Smooth muscle cell (in vitro differentiated cells): ENCODE measurements around the gene GRM5. TPM values are rescaled to one million over a fixed set of nuclear protein-coding genes. Genes with fewer than 3 reads are reported as not detected.

ENCODE experiments used
- DNase-seq: peaks from one replicate; lab custom pipeline; 2025; ENCODE audit not compliant: unreplicated experiment; lab: John Stamatoyannopoulos, UW
- H2AFZ ChIP-seq: fragments of 200-600 bp; sonication (generic); 2 replicates; pipeline ENCODE4 v1.6.0; 2016; ENCODE audit warnings: antibody characterized with exemption, low read depth, mild to moderate bottlenecking
- H3F3A ChIP-seq: fragments of 200-600 bp; sonication (generic); 2 replicates; pipeline ENCODE4 v1.6.0; 2017; ENCODE audit warnings: antibody characterized with exemption, low read depth
- H3K27ac ChIP-seq: fragments of 200-600 bp; sonication (generic); 2 replicates; pipeline ENCODE4 v1.5.1; 2016; ENCODE audit warnings: low read depth, mild to moderate bottlenecking
- H3K27me3 ChIP-seq: fragments of 200-600 bp; sonication (generic); 2 replicates; pipeline ENCODE4 v1.6.1; 2016; ENCODE audit warnings: low read depth, mild to moderate bottlenecking
- H3K36me3 ChIP-seq: fragments of 200-600 bp; sonication (generic); 2 replicates; pipeline ENCODE4 v1.5.1; 2016; ENCODE audit warnings: low read depth
- H3K4me1 ChIP-seq: fragments of 200-600 bp; sonication (generic); 2 replicates; pipeline ENCODE4 v1.5.1; 2016; ENCODE audit warnings: low read depth
- H3K4me2 ChIP-seq: fragments of 200-600 bp; sonication (generic); 2 replicates; pipeline ENCODE4 v1.6.0; 2016; ENCODE audit warnings: mild to moderate bottlenecking
- H3K4me3 ChIP-seq: fragments of 200-600 bp; sonication (generic); 2 replicates; pipeline ENCODE4 v1.5.1; 2016; ENCODE audit warnings: mild to moderate bottlenecking
- H3K79me2 ChIP-seq: fragments of 200-600 bp; sonication (generic); 2 replicates; pipeline ENCODE4 v1.6.0; 2016; ENCODE audit warnings: low read depth, mild to moderate bottlenecking
- H3K9ac ChIP-seq: fragments of 200-600 bp; sonication (generic); 2 replicates; pipeline ENCODE4 v1.6.0; 2016; ENCODE audit warnings: low read depth
- H3K9me3 ChIP-seq: fragments of 200-600 bp; sonication (generic); replicated peaks from 2 replicates; pipeline ENCODE4 v1.5.1; 2016; ENCODE audit warnings: low read depth
- H4K20me1 ChIP-seq: fragments of 200-600 bp; sonication (generic); 2 replicates; pipeline ENCODE4 v1.6.0; 2016; ENCODE audit warnings: low read depth
- WGBS: methylation state at CpG from one replicate; pipeline ENCODE4 v1.1.7; 2016; ENCODE audit warnings: low lambda C conversion rate; 5-methylcytosine and 5-hydroxymethylcytosine counted together
- polyA plus RNA-seq: library from polyadenylated mRNA; unstranded; fragments of >200 nt; fragmentation: Nextera tagmentation; extraction: Ambion mirVana; gene quantifications from 2 replicates; pipeline ENCODE4 v1.2.1, GENCODE V29; 2016
- total RNA-seq: library from RNA; depleted of rRNA; stranded (reverse); fragments of >200 nt; gene quantifications from 2 replicates; pipeline ENCODE4 v1.2.3, GENCODE V29; 2014
- TF ChIP-seq, protein P1 (sequence below): fragments of 200-600 bp; sonication (generic); IDR thresholded peaks from 2 replicates; pipeline ENCODE4 v1.5.1; 2017; ENCODE audit warnings: borderline replicate concordance, mild to moderate bottlenecking, antibody characterized with exemption; ENCODE audit not compliant: insufficient read depth, poor library complexity, severe bottlenecking

GRM5 gene
- total and polyA plus RNA-seq, 2 experiments from 2014 or later = not detected

DNA sequence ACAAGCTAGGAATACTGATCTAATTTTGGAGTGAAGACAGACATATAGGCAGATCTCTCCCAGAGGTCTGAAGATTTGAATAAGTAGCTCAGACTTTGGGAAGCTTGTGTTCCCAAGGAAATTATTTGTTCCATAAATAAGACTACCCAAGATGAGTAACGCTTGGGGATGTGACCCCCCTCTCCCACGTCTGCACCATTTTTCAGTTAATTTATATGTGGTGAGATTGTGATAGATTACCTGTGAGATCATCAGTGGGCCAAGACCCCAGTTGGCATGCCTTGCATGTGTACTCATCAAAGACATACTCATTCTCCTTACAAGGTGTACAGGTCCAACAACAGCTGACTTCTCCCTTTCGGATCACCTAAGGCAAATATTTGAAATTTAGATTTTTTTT, 475.4 kb downstream of the GRM5 start:
- Histone ChIP-seq H3F3A (no peaks in the 10 kb centered on the region), H3K4me3 (no peak overlapping the region), H3K27me3 (no peaks in the 10 kb centered on the region), H2AFZ (no peak overlapping the region), H3K9ac (no peak overlapping the region), H3K4me2 (no peak overlapping the region), H3K79me2 (no peaks in the 10 kb centered on the region), H4K20me1 (no peaks in the 10 kb centered on the region), H3K4me1 (no peaks in the 10 kb centered on the region), H3K36me3 (no peaks in the 10 kb centered on the region), H3K27ac (no peak overlapping the region), H3K9me3 (no peaks in the 10 kb centered on the region)
- no peak for DNase-seq
- TF ChIP-seq, protein P1, sequence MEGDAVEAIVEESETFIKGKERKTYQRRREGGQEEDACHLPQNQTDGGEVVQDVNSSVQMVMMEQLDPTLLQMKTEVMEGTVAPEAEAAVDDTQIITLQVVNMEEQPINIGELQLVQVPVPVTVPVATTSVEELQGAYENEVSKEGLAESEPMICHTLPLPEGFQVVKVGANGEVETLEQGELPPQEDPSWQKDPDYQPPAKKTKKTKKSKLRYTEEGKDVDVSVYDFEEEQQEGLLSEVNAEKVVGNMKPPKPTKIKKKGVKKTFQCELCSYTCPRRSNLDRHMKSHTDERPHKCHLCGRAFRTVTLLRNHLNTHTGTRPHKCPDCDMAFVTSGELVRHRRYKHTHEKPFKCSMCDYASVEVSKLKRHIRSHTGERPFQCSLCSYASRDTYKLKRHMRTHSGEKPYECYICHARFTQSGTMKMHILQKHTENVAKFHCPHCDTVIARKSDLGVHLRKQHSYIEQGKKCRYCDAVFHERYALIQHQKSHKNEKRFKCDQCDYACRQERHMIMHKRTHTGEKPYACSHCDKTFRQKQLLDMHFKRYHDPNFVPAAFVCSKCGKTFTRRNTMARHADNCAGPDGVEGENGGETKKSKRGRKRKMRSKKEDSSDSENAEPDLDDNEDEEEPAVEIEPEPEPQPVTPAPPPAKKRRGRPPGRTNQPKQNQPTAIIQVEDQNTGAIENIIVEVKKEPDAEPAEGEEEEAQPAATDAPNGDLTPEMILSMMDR = no peak
- 85% methylated on average over 3 of the region's 3 CpGs for WGBS

DNA sequence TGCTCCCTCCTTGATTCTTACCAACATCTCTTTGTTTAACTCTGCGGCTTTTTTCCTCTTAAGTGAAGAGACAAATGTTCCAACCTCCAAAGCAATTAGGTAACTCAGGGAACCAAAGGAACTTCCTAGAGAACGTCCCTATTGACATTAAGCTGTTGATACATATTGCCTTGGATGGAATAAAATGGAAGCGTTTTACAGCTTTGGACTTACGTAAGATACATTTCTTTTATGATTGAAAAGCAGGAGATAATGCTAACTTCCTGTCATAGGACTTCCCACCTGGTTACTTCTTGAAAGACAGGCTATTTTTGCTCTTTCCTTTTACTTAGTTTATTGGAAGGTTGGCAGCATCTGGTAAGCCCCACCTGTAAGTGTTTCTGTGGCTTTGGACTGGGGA, 482.5 kb downstream of the GRM5 start:
- TF ChIP-seq, protein P1 = no peak
- H3K36me3 ChIP-seq = no peaks in the 10 kb centered on the region
- DNase-seq = no peak
- no peaks in the 10 kb centered on the region for H3F3A ChIP-seq
- no peak overlapping the region for H3K9ac ChIP-seq
- H3K27ac ChIP-seq = no peak overlapping the region
- no peak overlapping the region for H2AFZ ChIP-seq
- no peaks in the 10 kb centered on the region for H3K79me2 ChIP-seq
- H3K9me3 ChIP-seq = no peaks in the 10 kb centered on the region
- H4K20me1 ChIP-seq = no peaks in the 10 kb centered on the region
- no peaks in the 10 kb centered on the region for H3K4me1 ChIP-seq
- no peaks in the 10 kb centered on the region for H3K27me3 ChIP-seq
- no peak overlapping the region for H3K4me3 ChIP-seq
- WGBS = 89% methylated on average over 4 of the region's 4 CpGs
- no peak overlapping the region for H3K4me2 ChIP-seq

DNA sequence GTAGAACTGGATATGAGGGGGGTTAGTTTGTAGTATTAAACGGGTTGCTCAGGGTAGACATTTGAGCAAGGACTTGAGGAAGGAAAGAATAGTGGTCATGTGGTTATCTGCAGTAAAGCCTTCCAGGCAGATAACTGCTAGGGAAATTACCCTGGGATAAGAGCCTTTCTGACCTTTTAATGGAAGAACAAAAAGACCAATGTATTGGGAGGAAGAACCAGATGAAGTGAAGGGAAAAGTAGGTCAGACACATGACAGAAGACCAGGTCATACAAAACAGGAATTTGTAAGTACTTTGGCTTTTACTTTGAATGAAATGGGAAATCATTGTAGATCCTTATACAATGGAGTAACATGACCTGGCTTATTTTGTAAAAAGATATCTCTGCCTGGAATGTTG, 486.3 kb downstream of the GRM5 start:
- no peaks in the 10 kb centered on the region for H3K36me3 ChIP-seq
- H3K9ac ChIP-seq = no peak overlapping the region
- H3K79me2 ChIP-seq = no peaks in the 10 kb centered on the region
- no peak overlapping the region for H3K4me3 ChIP-seq
- H4K20me1 ChIP-seq = no peaks in the 10 kb centered on the region
- no peaks in the 10 kb centered on the region for H3K4me1 ChIP-seq
- H2AFZ ChIP-seq = no peak overlapping the region
- no peaks in the 10 kb centered on the region for H3K9me3 ChIP-seq
- H3K4me2 ChIP-seq = no peak overlapping the region
- no peak for DNase-seq
- WGBS = 24% methylated on average over 1 of the region's 1 CpG
- TF ChIP-seq, protein P1 = no peak
- H3K27me3 ChIP-seq = no peaks in the 10 kb centered on the region
- H3K27ac ChIP-seq = no peak overlapping the region
- H3F3A ChIP-seq = no peaks in the 10 kb centered on the region

DNA sequence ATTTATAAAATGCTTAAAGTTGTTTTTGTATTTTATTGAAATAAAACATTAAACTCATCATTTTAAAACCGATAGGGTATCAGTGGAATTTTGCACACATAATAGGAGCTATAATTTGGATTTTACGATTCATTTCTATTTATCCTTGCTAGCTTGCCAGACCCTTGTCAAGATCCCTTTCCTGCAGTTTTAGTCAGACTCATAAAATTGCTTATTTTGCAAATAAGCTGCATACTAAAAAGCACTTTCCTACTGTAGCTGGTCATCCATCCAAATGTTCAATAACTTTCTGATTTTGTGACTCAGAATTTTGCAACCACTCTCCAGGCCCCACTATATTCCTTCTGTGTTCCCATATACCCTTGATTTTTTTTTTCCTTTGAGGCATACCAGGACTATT, 489.0 kb downstream of the GRM5 start:
- no peak overlapping the region for H3K4me2 ChIP-seq
- no peak overlapping the region for H3K27ac ChIP-seq
- H3K4me3 ChIP-seq = no peak overlapping the region
- H3K79me2 ChIP-seq = no peaks in the 10 kb centered on the region
- H4K20me1 ChIP-seq = no peaks in the 10 kb centered on the region
- H3K36me3 ChIP-seq = no peaks in the 10 kb centered on the region
- TF ChIP-seq, protein P1 = no peak
- H3F3A ChIP-seq = no peaks in the 10 kb centered on the region
- no peaks in the 10 kb centered on the region for H3K9me3 ChIP-seq
- H2AFZ ChIP-seq = no peak overlapping the region
- WGBS = 76% methylated on average over 2 of the region's 2 CpGs
- no peak overlapping the region for H3K9ac ChIP-seq
- no peak for DNase-seq
- H3K27me3 ChIP-seq = no peaks in the 10 kb centered on the region
- no peaks in the 10 kb centered on the region for H3K4me1 ChIP-seq
